ENCODE results near the gene SHC3.

GRCh38 chr9:89104821-89105220 is 73.8 kb downstream of the SHC3 start:
- TF ChIP-seq POLR2AphosphoS5 (IDR thresholded peaks at IDR 0.05; ENCODE audit: low read depth, low read length) (no peak), REST (IDR thresholded peaks at IDR 0.05; ENCODE audit: insufficient read depth in 1 of 2, low read depth in 2 of 2, low read length in 2 of 2) (no peak), TAF1 (IDR thresholded peaks at IDR 0.05; ENCODE audit: borderline replicate concordance, insufficient read depth, low read length) (no peak), SIN3A (IDR thresholded peaks at IDR 0.05; ENCODE audit: borderline replicate concordance, insufficient read depth, low read length) (no peak), FOXP2 (optimal IDR thresholded peaks at IDR 0.05; ENCODE audit: borderline replicate concordance, extremely low read depth, extremely low read length, insufficient read depth) (no peak)
